HG02943 (cell line): ENCODE data around the gene SFXN3.

Source experiments
- ATAC-seq: cut with Tn5 transposase; IDR thresholded peaks from one replicate; pipeline ENCODE4 v1.9.1; 2021; ENCODE audit warnings: mild to moderate bottlenecking, low read depth, moderate library complexity; ENCODE audit not compliant: unreplicated experiment

SFXN3 gene

DNA sequence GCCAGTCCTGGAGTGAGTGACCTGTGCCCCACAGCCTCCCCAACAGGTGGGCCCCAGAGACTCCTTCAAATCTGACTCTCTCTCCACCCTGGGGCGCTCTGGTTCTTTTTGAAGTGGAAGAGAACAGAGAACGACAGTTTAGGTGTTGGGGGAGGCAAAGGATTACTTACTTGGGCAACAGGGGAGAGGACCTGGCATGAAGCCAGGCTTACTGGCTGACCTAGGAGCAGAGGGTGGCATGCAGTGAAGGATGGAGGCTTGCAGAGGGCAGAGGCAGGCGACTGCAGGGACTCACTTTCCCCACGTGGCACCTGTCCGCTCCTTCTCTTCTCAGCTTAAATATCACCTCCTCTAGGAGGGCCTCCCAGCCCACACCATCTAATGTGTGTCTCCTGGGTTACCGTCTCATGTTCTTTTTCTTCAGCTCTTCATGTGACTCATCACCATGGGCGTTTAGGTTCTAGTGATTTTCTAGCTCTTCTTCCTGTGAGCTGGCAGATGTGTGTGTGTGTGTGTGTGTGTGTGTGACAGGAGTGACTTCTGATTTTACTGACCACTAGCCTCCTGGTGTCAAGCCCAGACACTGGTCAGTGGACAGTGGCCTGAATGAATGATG lies 16.0 kb upstream of the SFXN3 start:
- no peak for ATAC-seq

DNA sequence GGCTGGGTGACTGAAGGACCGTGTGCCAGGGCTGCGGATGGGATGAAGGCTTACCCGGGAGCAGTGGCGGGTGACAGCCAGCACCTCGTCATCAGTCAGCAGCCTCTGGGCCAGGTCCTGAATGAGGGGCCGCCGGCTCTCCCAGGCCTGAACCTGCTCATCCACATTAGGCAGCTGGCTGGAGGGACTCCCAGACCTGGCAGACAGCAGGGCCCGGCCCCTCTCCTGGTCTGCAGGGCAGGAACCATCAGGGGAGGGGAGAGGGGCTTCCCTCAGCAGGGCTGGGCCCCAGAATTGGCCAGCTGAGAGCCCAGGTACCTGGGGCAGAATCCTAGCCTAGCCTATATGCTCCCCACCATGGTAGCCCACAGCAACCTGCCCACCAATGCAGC lies 15.5 kb upstream of the SFXN3 start:
- no peak for ATAC-seq

DNA sequence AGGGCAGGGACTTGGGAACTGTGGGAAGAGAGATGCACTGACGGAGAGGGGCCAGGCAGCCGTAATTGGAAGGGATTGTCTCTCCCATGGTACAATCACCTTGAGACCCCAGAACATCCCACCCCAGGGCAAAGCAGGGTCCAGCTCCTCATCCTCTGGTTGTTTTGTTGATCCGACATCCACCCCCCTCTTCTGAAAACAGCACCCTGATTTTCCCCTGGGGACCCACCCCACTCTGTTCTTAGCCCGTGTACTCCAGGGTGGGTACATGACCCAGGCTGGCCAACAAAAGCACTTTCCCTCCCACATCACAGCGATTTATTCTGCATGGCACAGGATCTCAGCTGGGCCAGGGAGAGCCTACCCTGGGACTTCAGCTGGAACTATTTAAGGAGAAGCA lies 14.2 kb upstream of the SFXN3 start:
- no peak for ATAC-seq

DNA sequence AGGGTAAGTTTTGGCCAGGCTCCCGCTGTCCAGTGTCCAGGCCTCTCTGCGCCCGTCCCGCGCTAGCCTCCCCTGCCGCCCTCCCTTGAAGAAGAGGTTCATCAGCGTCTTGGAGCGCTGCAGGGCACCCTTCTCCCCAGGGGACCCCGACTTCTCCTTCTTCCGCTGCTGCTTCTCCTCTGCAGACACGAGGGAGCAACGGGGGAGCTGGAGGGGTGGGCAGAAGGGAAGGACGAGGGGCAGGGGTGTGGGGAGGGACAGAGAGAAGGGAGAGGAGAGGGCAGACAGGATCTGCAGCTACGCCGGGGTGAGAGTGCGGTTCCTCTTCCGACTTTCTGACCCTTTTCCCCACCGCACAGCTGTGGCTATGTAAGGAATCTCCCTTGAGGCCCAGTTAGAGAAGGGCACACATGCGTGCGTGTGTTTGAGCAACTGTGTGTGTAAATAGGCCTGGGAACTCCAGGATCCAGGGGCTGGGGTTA lies 12.9 kb upstream of the SFXN3 start:
- ATAC-seq: no peak

DNA sequence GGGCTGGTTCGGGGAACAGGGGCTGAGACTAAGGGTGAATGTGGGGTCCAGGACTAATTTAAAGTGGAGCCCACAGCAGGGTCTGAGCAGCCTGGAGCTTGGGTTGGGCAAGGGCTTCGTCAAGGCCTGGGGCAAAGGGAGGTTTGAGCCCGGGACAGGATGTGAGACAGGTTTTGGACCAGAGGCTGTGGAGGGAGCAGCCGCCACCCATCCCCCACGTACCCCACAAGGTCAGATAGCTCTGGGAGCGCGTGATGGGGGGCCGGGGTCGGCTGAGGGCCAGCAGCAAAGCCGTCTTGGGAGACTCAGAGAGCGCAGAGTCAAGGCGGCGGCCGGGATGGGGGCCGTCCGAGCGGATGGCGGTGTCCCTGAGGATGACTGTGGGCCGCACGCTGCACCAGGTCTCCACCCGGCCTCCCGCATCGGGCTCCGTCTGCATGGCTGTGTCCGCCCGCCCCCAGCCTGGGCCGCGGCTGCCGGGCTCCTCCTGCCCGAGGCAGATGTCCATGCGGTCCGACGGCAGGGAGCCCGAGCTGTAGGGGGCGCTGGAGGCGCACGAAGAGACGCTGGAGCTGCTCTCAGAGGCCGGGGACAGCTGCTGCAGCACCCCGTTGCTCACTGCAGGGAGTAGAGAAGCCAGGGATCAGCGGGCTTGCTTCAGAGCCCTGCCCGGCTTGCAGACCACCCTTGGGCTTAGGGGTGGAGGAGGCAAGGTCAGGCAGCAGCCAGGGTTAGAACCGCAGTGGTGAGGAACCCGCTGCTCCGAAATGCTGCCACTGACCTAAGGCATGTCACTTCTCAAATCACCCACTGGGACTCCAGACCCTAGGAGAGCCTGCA lies 12.2 kb upstream of the SFXN3 start:
- ATAC-seq: no peak

DNA sequence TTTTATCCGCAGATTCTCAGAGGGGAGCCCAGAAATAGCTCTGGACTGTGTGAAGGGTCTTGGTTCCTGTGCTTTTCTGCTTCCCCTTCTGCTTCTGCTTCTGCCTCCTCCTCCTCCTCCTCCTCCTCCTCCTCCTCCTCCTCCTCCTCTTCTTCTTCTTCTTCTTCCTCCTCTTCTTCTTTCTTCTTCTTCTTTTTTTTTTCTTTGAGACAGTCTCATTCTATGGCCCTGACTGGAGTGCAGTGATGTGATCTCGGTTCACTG lies 11.7 kb upstream of the SFXN3 start:
- ATAC-seq: no peak

DNA sequence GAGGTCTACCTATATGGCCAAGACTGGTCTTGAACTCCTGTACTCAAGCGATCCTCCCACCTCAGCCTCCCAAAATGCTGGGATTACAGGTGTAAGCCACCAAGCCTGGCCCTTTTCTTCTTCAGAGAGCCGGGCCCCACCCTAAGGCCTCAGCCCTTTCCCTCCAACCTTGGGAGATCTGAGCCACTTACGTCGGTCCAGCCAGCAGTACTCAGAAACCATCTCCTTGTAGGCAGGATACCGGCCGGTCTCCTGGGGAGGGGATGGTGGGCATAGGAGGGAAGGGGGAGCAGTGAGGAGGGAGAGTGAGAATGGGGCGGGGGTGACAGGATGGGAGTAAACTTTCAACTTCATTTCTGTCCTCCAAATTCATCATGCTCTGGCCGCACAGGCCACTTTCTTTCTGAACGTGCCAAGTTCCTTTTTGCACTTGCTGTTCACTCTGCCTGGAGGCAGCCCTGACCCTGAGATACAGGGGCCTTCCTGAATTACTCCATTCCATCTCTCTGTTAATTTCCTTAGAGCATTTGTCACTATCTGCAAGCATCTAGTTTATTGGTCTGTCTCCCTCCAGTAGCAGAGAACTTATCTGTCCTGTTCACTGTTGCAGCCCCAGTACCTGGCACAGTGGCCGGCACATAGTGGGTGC lies 10.5 kb upstream of the SFXN3 start:
- no peak for ATAC-seq

DNA sequence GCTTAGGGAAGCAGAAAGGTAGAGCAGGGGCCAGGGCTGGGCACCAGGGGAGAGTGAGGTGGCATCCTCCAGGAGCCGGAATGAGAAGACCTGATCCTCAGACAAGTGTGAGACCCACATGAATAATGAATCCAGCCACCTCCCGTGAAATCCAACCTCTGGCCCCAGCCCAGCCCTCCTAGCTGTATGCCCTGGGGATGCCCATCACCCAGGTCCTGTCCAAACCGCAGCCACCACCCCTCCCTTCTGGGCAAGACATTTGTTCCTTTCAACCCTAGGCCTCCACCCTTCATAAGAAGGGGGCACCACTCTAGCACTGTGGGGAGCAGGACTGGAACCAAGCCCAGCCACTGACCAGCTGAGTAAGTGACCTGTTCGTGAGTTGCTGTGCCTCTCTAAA lies 9.8 kb upstream of the SFXN3 start:
- ATAC-seq: no peak

DNA sequence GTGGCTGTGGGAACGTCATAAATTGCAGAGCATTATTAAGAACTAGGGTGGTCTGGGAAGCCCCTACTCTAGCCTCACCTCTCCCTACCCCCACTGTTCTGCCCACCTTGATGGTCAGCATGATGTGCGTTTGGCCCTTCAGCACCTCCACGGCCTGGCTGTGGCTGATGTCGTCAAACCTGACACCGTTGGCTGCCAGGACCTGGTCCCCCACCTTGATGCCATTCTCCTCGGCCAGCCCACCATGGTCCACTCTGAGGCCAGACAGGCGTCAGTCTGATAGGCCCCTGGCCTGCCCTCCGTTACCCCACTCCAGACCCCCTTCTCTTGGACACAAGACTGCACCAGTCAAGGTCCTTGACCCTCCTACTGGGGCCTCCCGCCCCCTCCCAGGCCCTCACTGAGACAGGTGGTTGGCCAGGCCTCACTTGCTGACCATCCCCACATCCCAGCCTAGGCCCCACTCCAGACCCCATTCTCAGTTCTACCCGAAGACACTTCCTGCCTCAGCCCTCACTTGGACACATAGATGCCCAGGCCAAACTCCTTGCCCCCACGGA lies 9.3 kb upstream of the SFXN3 start:
- no peak for ATAC-seq

DNA sequence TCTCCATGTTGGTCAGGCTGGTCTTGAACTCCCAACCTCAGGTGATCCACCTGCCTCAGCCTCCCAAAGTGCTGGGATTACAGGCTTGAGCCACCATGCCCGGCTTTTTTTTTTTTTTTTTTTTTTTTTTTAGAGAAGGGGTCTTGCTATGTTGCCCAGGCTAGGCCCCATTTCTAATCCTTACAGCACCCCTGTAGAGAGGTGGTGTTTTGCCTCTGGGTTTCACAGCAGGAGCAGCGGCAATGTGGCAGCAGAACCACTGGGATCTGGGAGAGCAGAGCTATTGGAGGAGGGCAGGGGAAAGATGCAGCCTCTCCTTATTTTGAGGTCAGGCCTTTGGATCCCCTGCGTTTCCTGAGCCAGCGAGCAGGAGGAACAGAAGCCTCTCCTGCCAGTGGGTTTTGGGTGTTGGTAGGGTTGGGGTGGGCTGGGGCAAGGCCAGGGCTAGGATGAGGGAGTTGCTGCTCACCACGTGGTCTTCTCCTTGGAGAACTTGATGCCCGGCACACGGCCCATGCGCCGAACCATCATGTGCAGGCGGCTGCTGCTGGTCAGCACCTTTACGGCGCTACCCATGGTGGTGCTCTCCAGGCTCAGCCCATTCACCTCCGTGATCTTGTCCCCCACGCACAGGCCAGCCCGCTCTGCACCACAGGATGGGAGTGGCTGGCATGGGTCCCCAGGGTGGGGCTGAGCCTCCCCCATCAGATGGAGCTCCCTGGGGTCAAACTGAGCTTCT lies 7.9 kb upstream of the SFXN3 start:
- no peak for ATAC-seq

DNA sequence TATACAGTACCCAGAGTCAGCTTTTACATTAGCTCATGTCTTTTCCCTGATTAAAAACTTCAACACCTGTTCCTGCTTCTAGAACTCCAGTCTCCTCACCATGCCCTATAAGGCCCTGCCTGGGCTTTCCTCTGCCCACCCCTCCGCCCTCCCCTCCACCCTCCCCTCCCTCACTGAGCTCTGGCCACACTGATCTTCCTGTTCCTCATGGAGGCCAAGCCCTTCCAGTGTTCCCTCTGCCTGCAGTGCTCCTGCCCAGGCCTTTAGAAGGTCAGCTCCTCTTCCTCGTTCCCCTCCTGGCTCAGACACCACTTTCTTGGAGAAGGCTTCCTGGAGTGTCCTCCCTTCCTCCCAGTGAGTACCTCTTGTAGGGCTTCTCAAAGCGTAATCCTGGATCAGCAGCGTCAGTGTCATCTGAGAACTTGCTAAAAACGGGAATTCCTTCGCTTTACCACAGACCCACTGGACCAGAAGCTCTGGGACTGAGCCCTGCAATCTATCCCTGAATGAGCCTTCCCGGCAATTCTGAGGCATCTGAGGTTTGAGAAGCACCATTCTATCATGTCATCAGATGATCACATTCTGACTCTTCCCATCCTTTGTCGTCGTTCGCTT lies 3.8 kb upstream of the SFXN3 start:
- ATAC-seq: no peak

DNA sequence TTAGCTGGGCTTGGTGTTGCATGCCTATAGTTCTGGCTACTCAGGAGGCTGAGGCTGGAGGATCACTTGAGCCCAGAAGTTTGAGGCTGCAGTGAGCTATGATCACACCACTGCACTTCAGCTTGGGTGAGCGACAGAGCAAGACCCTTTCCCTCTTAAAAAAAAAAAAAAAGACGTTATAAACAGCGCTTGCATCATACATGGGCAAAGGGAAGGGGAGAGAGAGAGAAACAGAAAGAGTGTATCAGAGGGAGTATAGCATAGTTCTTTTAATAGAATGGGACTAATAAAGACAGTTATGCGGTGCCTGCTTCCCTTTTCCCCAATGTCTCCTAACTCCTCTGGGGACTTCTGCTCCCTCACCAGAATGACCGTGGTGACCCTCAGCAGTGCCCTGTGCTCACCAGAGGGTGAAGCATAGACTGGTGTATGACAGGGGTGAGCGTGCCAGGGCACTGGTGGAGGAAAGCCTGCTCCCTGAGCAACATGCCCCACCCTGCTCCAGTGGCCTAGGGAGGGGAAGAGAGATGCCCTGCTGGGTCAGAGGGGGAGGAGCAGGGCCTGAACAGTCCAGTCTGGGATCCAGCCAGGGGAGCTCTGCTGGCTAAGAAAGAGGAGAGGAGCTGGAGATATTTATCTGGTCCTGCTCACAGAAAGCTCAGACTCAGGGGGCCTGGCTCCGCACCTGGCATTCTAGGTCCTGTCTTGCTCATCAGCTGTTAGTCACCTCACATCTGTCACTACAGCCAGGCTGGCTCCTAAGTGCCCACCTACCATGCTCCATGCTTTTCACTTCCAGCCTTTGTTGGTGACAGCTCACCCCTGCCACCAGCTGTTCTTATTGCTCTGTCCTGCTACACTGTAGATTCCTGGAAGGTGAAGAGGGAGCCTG lies 2.3 kb upstream of the SFXN3 start:
- ATAC-seq: no peak

DNA sequence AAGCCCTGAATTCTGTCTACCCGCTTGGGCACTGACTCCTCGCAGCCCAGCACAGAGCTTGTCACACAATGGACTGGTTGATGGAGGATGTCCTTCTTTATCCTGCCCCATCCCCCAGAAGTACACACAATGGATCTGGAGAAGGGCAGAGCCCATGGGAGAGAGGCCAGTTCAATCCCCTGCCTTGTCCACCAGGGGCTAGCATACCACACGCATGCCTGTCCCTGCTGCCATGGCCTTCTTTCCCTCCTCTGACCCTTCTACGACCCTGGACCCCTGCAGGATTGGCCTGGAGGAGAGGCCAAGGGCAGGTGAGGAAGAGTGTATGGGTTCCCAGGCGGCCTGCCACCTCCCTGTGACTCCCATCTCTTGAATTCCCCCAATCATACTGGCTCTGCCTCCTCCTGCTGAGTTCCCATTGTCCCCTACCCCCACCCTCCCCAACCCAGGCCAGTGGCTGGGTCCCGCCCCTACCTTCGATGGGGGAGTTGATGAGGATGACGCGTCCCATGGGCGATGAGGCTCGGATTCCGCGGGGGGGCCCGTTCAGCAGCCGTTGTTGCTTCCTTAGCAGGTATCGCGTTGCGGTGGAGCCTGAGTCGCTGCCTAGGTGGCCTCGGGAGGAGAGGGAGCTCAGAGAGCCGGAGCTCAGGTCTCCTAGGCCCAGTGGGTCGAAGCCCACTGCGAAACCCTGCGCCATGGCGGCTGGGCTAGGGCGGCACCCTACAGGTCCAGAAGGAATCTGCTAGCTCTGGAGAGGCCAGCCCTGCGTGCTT lies 1.3 kb upstream of the SFXN3 start:
- no peak for ATAC-seq

DNA sequence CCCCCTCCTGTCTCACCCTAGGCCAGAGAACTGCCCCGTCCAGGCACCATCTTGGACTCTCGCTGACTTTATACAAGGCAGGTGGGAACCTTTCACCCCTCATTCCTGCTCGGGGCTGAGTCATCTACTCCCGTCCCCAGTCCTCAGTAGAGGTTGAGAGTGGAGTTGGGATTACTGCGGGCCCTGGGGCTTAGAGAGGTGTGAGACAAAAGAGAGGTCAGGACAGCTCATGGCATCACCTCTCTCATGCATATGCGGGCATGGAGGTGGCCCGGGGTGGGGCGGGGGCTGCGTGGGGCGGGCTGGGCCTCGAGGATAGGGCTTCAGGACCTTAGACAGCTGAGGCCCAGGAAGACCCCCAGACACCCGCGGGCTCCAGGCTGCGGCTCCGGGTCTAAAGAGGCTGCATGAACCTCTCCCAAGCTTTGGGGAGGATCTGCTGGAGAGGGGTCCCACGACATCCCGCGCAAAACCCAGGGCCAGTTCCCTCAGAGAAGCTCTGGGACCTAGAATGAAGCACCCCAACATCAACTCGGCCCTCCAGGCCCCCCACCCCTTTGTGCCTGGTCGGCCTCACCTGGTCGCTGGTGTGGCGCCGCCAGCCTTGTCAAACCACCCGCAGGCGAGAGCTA lies 422 bp upstream of the SFXN3 start:
- no peak for ATAC-seq

DNA sequence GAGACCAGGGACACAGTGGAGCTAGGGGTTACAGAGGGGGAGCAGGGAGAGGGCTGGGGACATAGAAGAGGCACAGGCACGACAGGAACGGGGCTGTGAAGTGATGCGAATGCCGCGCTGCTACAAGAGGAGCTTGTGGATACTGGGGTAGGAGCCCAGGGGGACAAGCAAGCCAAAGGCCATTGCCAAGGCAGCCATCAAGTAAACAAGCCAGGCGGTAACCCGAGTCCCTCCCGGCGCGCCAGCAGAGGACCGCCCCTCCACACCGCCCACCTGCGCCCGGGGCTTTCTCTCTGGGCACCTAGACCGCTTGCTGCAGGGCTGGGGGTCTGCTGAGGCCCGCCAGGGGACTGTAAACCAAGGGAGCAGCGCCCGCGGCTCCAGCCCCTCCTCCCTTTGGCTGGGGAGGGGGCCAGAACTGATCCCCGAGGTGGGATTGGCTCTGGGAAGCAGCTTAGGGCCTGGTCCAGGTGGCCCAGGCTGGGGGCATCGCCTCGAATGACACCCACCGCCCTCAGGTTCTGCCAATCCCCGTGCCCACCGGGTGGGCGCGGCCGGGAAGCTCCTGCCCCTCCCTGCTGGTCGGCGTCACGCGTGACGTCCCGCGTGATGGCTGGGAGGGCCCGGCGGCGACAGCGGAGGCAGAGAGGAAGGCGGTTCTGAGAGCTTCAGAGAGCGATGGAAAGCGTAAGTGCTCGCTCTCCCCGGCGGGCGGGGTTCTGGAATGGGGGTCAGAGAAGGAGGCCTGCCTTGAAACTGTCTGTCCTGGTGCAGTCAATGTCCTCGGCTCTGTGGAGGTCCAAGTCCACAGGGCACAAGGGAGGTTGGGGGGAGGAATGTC lies 982 bp downstream of the SFXN3 start:
- ATAC-seq: no peak

DNA sequence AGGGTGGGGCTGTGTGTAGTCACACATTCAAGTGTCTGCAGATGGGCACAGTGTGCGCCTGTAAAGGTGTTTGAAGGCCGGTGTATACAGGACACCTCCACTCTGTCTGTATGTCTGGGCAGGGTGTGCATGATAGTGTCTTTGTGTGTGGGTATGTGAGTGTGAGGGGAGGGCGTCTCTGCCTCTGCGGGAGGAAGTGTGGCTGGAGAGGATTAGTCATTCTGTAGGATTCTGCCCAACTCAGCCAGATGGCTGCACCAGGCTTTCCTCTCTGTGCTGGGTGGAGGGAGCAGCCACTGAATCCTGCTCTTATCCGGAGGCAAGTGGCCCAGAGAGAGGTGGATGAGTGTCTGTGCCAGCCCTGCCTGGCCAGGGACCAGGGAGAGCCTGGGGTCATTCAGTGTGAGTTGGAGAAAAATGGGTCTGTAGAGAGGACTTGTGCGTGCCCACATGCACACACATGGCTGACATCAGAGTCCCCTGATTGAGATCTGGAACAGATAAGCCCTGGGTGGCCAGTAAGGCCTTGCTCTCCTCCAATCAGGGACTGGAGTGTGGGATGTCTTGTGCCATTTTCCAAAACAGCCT lies 1.7 kb downstream of the SFXN3 start:
- ATAC-seq: no peak

DNA sequence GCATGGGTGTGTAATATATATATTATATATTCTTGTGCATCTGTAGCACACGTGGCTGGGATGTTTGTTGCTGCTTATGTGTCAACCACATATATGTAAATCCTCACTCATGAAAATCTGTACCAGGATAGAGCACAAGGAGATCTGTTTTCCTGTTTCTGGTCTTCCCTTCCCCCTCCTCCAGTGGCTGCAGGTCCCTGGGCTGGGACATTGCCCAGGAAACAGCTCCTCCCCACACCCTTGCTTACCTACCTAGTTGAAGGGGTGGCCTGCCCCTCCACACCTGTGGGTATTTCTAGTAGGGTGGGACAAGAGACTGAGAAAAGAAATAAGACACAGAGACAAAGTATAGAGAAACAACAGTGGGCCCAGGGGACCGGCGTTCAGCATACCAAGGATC lies 2.2 kb downstream of the SFXN3 start:
- no peak for ATAC-seq
